ENCODE results near the gene MYLK4. TPM values are rescaled to one million over a fixed set of nuclear protein-coding genes. Genes with fewer than 3 reads are reported as not detected.

MYLK4 gene
- total and polyA plus RNA-seq, 2 of the 13 experiments (the other 11 are each of a cell fraction or from before 2014, with no cell fraction given), result 0.26 to 0.29 TPM

- in situ Hi-C loops (cut with HindIII; ENCODE audit: extremely low pct_ligation_motif_present, low pct_unique_long_range_greater_than_20kb), result loop anchor here (10.0 kb wide), 1 partner anchor 431 kb away; no protein-coding TSS in a partner anchor
- no TSS peak for BruUV-seq (replicated peaks)
- intact Hi-C loops (cut with micrococcal nuclease; ENCODE audit: unreplicated experiment), result loop anchor here (10.0 kb wide), 1 partner anchor 59 kb away; no protein-coding TSS in a partner anchor
- FAIRE-seq (no peak), ATAC-seq (no peak), DNase-seq (ENCODE audit: low spot score) (no peak)
- ChIA-PET POLR2A (no interaction called here), CTCF (ENCODE audit: low intra/inter-chr PET ratio, low total read pairs) (no interaction called here)
- Histone ChIP-seq H3K4me2 (ENCODE audit: low read depth, low read length) (no peak overlapping the region), H3K36me3 (replicated peaks in 1 of 2; ENCODE audit: control insufficient read depth in 1 of 2, insufficient read depth in 2 of 2, low read length in 2 of 2) (no peaks in the 10 kb centered on the region), H3K27me3 (ENCODE audit: control insufficient read depth in 1 of 2, insufficient read depth in 2 of 2, low read length in 2 of 2) (peaks cover 1 to 78% of the 10 kb centered on the region in 2 experiments), H3K79me2 (ENCODE audit: insufficient read depth, low read length) (no peaks in the 10 kb centered on the region), H3K9ac (ENCODE audit: insufficient read depth, low read depth, low read length) (no peak overlapping the region), H4K20me1 (ENCODE audit: insufficient read depth, low read length) (no peaks in the 10 kb centered on the region), H2AFZ (ENCODE audit: low read length) (no peak overlapping the region), H3K4me1 (ENCODE audit: insufficient read depth, low read length) (peaks cover 23% of the 10 kb centered on the region), H3K4me3 (replicated peaks in 1 of 3; ENCODE audit: insufficient read depth in 1 of 3, low read depth in 2 of 3, low read length in 3 of 3) (no peak overlapping the region), H3K27ac (ENCODE audit: extremely low read length, insufficient read depth, low read length) (no peak overlapping the region), H3K9me3 (ENCODE audit: low read length) (no peaks in the 10 kb centered on the region)
- TF ChIP-seq ZNF574 (CRISPR knock-in tag; IDR thresholded peaks at IDR 0.05) (no peak), HBP1 (CRISPR knock-in tag; IDR thresholded peaks at IDR 0.05; ENCODE audit: low read depth) (no peak), LRRFIP1 (CRISPR knock-in tag; conservative IDR thresholded peaks at IDR 0.05) (no peak), ZNF33A (CRISPR knock-in tag; IDR thresholded peaks at IDR 0.05; ENCODE audit: borderline replicate concordance) (no peak), ZNF550 (CRISPR knock-in tag; IDR thresholded peaks at IDR 0.05; ENCODE audit: borderline replicate concordance) (no peak), TGIF2 (CRISPR knock-in tag; IDR thresholded peaks at IDR 0.05) (no peak), NBN (conservative IDR thresholded peaks at IDR 0.05) (no peak), ZNF609 (CRISPR knock-in tag; IDR thresholded peaks at IDR 0.05; ENCODE audit: borderline replicate concordance) (no peak), ZNF326 (CRISPR knock-in tag; IDR thresholded peaks at IDR 0.05; ENCODE audit: borderline replicate concordance) (no peak)
- WGBS (ENCODE audit: low lambda C conversion rate), result 61% methylated on average over 12 of the region's 12 CpGs
Observed at GRCh38 chr6:2635911-2636310, 114.8 kb downstream of the MYLK4 start.

Data from HepG2 (cell line).